HG03575 (cell line): ENCODE measurements around the gene GNG12.

Experiments
- ATAC-seq: cut with Tn5 transposase; IDR thresholded peaks from one replicate; pipeline ENCODE4 v1.9.1; 2021; ENCODE audit not compliant: unreplicated experiment, insufficient number of reproducible peaks, low FRiP score; ENCODE audit errors: extremely low read depth

GNG12 gene

GRCh38 chr1:67844988-67845387 is 11.7 kb upstream of the GNG12 start:
- no peak for ATAC-seq

GRCh38 chr1:67843746-67844145 is 10.5 kb upstream of the GNG12 start:
- no peak for ATAC-seq

GRCh38 chr1:67843331-67843730 is 10.1 kb upstream of the GNG12 start:
- no peak for ATAC-seq

GRCh38 chr1:67840449-67840848 is 7.2 kb upstream of the GNG12 start:
- ATAC-seq: no peak

GRCh38 chr1:67839826-67840225 is 6.6 kb upstream of the GNG12 start:
- ATAC-seq: no peak

GRCh38 chr1:67838180-67838910 is 5.1 kb upstream of the GNG12 start:
- no peak for ATAC-seq

GRCh38 chr1:67836769-67837168 is 3.5 kb upstream of the GNG12 start:
- no peak for ATAC-seq

GRCh38 chr1:67835663-67836452 is 2.6 kb upstream of the GNG12 start:
- ATAC-seq: no peak

GRCh38 chr1:67834246-67834877 is 1.1 kb upstream of the GNG12 start:
- no peak for ATAC-seq

GRCh38 chr1:67833602-67833940 is 304 bp upstream of the GNG12 start:
- no peak for ATAC-seq

- no peak for ATAC-seq
Observed at GRCh38 chr1:67831850-67832513, 1.3 kb downstream of the GNG12 start.

GRCh38 chr1:67830928-67831830 is 2.1 kb downstream of the GNG12 start:
- ATAC-seq: no peak

- no peak for ATAC-seq
Observed at GRCh38 chr1:67830226-67830625, 3.0 kb downstream of the GNG12 start.

- ATAC-seq: no peak
Observed at GRCh38 chr1:67827688-67828087, 5.6 kb downstream of the GNG12 start.

GRCh38 chr1:67825591-67825990 is 7.7 kb downstream of the GNG12 start:
- no peak for ATAC-seq

GRCh38 chr1:67824766-67825165 is 8.5 kb downstream of the GNG12 start:
- ATAC-seq: no peak

- ATAC-seq: no peak
Observed at GRCh38 chr1:67823615-67824014, 9.7 kb downstream of the GNG12 start.

GRCh38 chr1:67821263-67821662 is 12.0 kb downstream of the GNG12 start:
- ATAC-seq: no peak
